ENCODE data around the gene MRPL14. TPM values are rescaled to one million over a fixed set of nuclear protein-coding genes. Genes with fewer than 3 reads are reported as not detected.

Gene MRPL14
- total RNA-seq, 1 experiment from 2014 or later: 69.6 TPM

DNA sequence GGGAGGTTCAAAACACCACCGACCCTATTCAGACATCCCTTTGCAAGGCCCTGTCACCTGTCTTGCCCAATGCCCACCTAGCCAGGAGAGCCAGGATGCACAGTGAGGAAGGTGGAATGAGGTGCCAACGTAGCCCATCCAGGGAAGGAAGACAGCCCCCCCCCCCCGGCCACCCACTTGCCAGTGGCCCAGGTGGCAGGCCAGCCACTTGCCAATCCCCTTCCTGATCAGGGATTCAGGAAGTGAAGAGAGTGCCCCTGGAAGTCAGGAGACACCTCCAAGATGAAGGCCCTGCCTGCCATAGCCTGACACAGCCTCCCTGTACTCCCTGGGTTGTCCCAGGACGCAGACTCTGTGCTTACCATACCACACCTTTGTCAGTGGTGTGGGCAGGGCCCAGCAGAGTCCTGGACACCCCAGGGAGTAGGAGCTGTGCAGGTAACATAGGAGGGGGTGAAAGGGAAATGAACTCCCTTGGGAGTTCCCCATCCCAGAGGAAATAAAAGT lies 54.7 kb downstream of the MRPL14 start:
- peak overlapping the region; percentile 33 to 59 for H3K4me3 ChIP-seq (replicated peaks in 1 of 2; ENCODE audit: low read depth in 1 of 2, low read length in 2 of 2)
- ChIA-PET CTCF (interaction anchor here (4.1 to 5.3 kb wide), 2 partner anchors 9 to 303 kb away, joined by 16 to 51 read pairs; partner anchors contain the start of gene VEGFA), POLR2A (interaction anchor here (1.1 to 4.0 kb wide), 2 partner anchors 31 to 303 kb away, joined by 3 to 17 read pairs; partner anchors contain the start of gene VEGFA), RAD21 (ENCODE audit: low non-redundant PET in 1 of 2, low total read pairs in 2 of 2, uncharacterized antibody in 2 of 2, unreplicated experiment in 2 of 2) (interaction anchor here (0.7 to 3.4 kb wide), 2 partner anchors 13 to 302 kb away, joined by 3 to 11 read pairs; partner anchors contain the start of gene VEGFA (in 1 of the 2))
- H3K79me2 ChIP-seq (ENCODE audit: insufficient read depth, low read length): no peaks in the 10 kb centered on the region
- ATAC-seq: no peak
- no peak for DNase-seq (ENCODE audit: low read depth, low spot score)
- BruUV-seq (replicated peaks): no TSS peak
- no peaks in the 10 kb centered on the region for H4K20me1 ChIP-seq (ENCODE audit: insufficient read depth)
- peak overlapping the region; percentile 94 for H3K4me2 ChIP-seq (ENCODE audit: low read length)
- intact Hi-C loops (cut with micrococcal nuclease): loop anchor here (5.0 to 10.0 kb wide), 2 partner anchors 120 to 148 kb away; no protein-coding TSS in a partner anchor
- no peaks in the 10 kb centered on the region for H3K27me3 ChIP-seq (ENCODE audit: insufficient read depth, low read length)
- peak overlapping the region; percentile 45; the same call in 1 of the 2 replicates for H3K9ac ChIP-seq (ENCODE audit: low read length)
- peaks cover 16 to 35% of the 10 kb centered on the region in 2 experiments for H3K4me1 ChIP-seq (ENCODE audit: control insufficient read depth in 1 of 2, insufficient read depth in 2 of 2, low read length in 2 of 2)
- H2AFZ ChIP-seq (ENCODE audit: low read depth, low read length, poor library complexity, severe bottlenecking): no peak overlapping the region
- TF ChIP-seq YY1 (IDR thresholded peaks at IDR 0.05; ENCODE audit: extremely low read depth, insufficient replicate concordance, low read depth, low read length): no peak
- TF ChIP-seq POLR2A (IDR thresholded peaks at IDR 0.05; ENCODE audit: borderline replicate concordance, extremely low read depth, insufficient read depth, insufficient read length): no peak
- TF ChIP-seq SIN3A (IDR thresholded peaks at IDR 0.05; ENCODE audit: low read depth): no peak
- TF ChIP-seq, protein P1, sequence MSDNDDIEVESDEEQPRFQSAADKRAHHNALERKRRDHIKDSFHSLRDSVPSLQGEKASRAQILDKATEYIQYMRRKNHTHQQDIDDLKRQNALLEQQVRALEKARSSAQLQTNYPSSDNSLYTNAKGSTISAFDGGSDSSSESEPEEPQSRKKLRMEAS (IDR thresholded peaks at IDR 0.05): no peak
- no peak for TF ChIP-seq POLR2AphosphoS5 (IDR thresholded peaks at IDR 0.05; ENCODE audit: low read depth, low read length)
- no peaks in the 10 kb centered on the region for H3K9me2 ChIP-seq (ENCODE audit: insufficient read depth)
- no peaks in the 10 kb centered on the region for H3K9me3 ChIP-seq (ENCODE audit: control insufficient read depth in 1 of 2, insufficient read depth in 1 of 2, low read depth in 1 of 2, low read length in 2 of 2)
- H3K36me3 ChIP-seq (ENCODE audit: control insufficient read depth in 1 of 2, insufficient read depth in 2 of 2, low read length in 2 of 2): no peaks in the 10 kb centered on the region
- peak overlapping the region; percentile 31; the same call in 1 of the 2 replicates for H3K27ac ChIP-seq (ENCODE audit: low read depth, low read length)

DNA sequence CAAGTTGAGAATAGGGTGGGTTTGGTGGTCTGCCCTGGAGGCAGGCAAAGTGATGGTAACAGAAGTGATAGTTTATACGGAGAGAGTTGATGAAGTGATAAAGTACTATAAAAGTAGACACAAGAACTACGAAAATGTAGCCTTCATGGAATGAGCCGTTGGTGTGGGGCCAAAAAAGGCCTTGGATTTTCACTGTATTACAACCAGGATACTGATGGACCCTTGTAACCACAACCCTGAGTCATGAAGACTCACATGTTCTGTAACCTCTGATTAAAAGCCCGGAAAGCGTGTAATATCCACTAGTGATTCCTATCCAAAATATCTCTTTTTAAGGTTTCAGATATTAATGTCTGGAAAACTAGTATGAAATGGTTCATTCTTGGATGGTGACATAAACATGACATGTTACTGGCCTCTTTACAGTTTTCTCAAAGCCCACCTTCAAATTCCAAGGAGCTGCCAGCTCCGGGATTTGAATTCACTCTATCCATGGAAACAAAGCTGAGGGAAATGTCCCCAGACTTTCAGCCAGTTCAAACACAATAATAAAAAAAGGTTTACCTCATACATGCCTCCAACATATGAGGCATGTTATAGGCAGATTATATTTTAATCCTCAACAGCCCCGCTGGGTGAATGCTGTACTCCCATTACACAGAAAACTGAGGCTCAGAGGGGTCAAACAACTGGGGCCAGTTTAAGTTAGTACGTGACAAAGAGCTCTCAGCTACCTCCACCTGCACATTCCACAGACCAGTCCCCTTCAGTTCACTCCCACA lies 55.4 kb downstream of the MRPL14 start:
- Histone ChIP-seq H3K4me2 (ENCODE audit: low read length) (peak overlapping the region; percentile 94; the same call in 1 of the 2 replicates), H3K36me3 (ENCODE audit: control insufficient read depth in 1 of 2, insufficient read depth in 2 of 2, low read length in 2 of 2) (no peaks in the 10 kb centered on the region), H3K9me3 (ENCODE audit: control insufficient read depth in 1 of 2, insufficient read depth in 1 of 2, low read depth in 1 of 2, low read length in 2 of 2) (no peaks in the 10 kb centered on the region), H3K27me3 (ENCODE audit: insufficient read depth, low read length) (no peaks in the 10 kb centered on the region), H4K20me1 (ENCODE audit: insufficient read depth) (no peaks in the 10 kb centered on the region), H3K27ac (ENCODE audit: low read depth, low read length) (peak overlapping the region; percentile 31; the same call in 1 of the 2 replicates), H3K4me3 (replicated peaks in 1 of 2; ENCODE audit: low read depth in 1 of 2, low read length in 2 of 2) (no peak overlapping the region), H3K79me2 (ENCODE audit: insufficient read depth, low read length) (no peaks in the 10 kb centered on the region), H3K4me1 (ENCODE audit: control insufficient read depth in 1 of 2, insufficient read depth in 2 of 2, low read length in 2 of 2) (peaks cover 16 to 35% of the 10 kb centered on the region in 2 experiments), H2AFZ (ENCODE audit: low read depth, low read length, poor library complexity, severe bottlenecking) (no peak overlapping the region), H3K9me2 (ENCODE audit: insufficient read depth) (no peaks in the 10 kb centered on the region), H3K9ac (ENCODE audit: low read length) (no peak overlapping the region)
- BruUV-seq (replicated peaks): no TSS peak
- POLR2A ChIA-PET: interaction anchor here (4.0 kb wide), 1 partner anchor 302 kb away, joined by 17 read pairs; the partner anchor contains the start of gene VEGFA
- ATAC-seq: no peak
- RAD21 ChIA-PET (ENCODE audit: low non-redundant PET in 1 of 2, low total read pairs in 2 of 2, uncharacterized antibody in 2 of 2, unreplicated experiment in 2 of 2): no interaction called here
- intact Hi-C loops (cut with micrococcal nuclease): loop anchor here (5.0 to 10.0 kb wide), 2 partner anchors 120 to 147 kb away; no protein-coding TSS in a partner anchor
- CTCF ChIA-PET: interaction anchor here (0.7 to 5.3 kb wide), 3 partner anchors 9 to 303 kb away, joined by 3 to 51 read pairs (median 16); partner anchors contain the start of gene VEGFA
- no peak for DNase-seq (ENCODE audit: low read depth, low spot score)
- TF ChIP-seq CBX3 (IDR thresholded peaks at IDR 0.05; ENCODE audit: low read depth) (no peak), EZH2phosphoT487 (IDR thresholded peaks at IDR 0.05; ENCODE audit: borderline replicate concordance) (no peak), EZH2 (IDR thresholded peaks at IDR 0.05) (no peak), FOSL1 (IDR thresholded peaks at IDR 0.05; ENCODE audit: low read depth) (no peak), YY1 (IDR thresholded peaks at IDR 0.05; ENCODE audit: extremely low read depth, insufficient replicate concordance, low read depth, low read length) (no peak), ELF1 (IDR thresholded peaks at IDR 0.05; ENCODE audit: borderline replicate concordance, low read depth) (no peak)
- TF ChIP-seq, protein P2, sequence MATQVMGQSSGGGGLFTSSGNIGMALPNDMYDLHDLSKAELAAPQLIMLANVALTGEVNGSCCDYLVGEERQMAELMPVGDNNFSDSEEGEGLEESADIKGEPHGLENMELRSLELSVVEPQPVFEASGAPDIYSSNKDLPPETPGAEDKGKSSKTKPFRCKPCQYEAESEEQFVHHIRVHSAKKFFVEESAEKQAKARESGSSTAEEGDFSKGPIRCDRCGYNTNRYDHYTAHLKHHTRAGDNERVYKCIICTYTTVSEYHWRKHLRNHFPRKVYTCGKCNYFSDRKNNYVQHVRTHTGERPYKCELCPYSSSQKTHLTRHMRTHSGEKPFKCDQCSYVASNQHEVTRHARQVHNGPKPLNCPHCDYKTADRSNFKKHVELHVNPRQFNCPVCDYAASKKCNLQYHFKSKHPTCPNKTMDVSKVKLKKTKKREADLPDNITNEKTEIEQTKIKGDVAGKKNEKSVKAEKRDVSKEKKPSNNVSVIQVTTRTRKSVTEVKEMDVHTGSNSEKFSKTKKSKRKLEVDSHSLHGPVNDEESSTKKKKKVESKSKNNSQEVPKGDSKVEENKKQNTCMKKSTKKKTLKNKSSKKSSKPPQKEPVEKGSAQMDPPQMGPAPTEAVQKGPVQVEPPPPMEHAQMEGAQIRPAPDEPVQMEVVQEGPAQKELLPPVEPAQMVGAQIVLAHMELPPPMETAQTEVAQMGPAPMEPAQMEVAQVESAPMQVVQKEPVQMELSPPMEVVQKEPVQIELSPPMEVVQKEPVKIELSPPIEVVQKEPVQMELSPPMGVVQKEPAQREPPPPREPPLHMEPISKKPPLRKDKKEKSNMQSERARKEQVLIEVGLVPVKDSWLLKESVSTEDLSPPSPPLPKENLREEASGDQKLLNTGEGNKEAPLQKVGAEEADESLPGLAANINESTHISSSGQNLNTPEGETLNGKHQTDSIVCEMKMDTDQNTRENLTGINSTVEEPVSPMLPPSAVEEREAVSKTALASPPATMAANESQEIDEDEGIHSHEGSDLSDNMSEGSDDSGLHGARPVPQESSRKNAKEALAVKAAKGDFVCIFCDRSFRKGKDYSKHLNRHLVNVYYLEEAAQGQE (IDR thresholded peaks at IDR 0.05; ENCODE audit: low read depth): no peak

Data from HCT116 (cell line).